RWPE2 (cell line): ENCODE results near the gene SCTR.

Experiments used
- ATAC-seq: fragments of 200-7000 bp; cut with Tn5 transposase; 3 replicates; pipeline ENCODE4 v1.9.1; 2021; ENCODE audit warnings: low read depth
- DNase-seq: peaks from one replicate; pipeline ENCODE4 v3.0.0-alpha.2; 2020; ENCODE audit warnings: low spot score
- H3K27ac ChIP-seq: fragments of 450-650 bp; 2 replicates; pipeline ENCODE4 v1.5.1; 2017; ENCODE audit warnings: mild to moderate bottlenecking; ENCODE audit not compliant: poor library complexity, severe bottlenecking
- H3K27me3 ChIP-seq: fragments of 250-450 bp; sonication (Bioruptor Pico); 2 replicates; pipeline ENCODE4 v1.5.1; 2021; ENCODE audit warnings: mild to moderate bottlenecking, moderate library complexity; ENCODE audit not compliant: insufficient read depth, poor library complexity, severe bottlenecking
- H3K36me3 ChIP-seq: fragments of 250-450 bp; sonication (Bioruptor Pico); 2 replicates; pipeline ENCODE4 v1.5.1; 2020; ENCODE audit warnings: low read depth, mild to moderate bottlenecking, moderate library complexity
- H3K4me1 ChIP-seq: fragments of 250-450 bp; sonication (Bioruptor Pico); 2 replicates; pipeline ENCODE4 v1.5.1; 2021; ENCODE audit warnings: mild to moderate bottlenecking, moderate library complexity; ENCODE audit not compliant: insufficient read depth, poor library complexity, severe bottlenecking
- H3K4me3 ChIP-seq: fragments of 250-450 bp; sonication (Bioruptor Pico); 2 replicates; pipeline ENCODE4 v1.5.1; 2021; ENCODE audit warnings: mild to moderate bottlenecking, moderate library complexity; ENCODE audit not compliant: severe bottlenecking
- H3K9me3 ChIP-seq: fragments of 250-450 bp; sonication (Bioruptor Pico); 2 replicates; pipeline ENCODE4 v1.5.1; 2021; ENCODE audit warnings: mild to moderate bottlenecking, moderate library complexity; ENCODE audit not compliant: severe bottlenecking
- TF ChIP-seq, protein P1 (sequence below): fragments of 450-650 bp; IDR thresholded peaks from one replicate; pipeline ENCODE4 v1.5.1; 2017; ENCODE audit warnings: mild to moderate bottlenecking, moderate library complexity; ENCODE audit not compliant: poor library complexity, severe bottlenecking

SCTR gene

DNA sequence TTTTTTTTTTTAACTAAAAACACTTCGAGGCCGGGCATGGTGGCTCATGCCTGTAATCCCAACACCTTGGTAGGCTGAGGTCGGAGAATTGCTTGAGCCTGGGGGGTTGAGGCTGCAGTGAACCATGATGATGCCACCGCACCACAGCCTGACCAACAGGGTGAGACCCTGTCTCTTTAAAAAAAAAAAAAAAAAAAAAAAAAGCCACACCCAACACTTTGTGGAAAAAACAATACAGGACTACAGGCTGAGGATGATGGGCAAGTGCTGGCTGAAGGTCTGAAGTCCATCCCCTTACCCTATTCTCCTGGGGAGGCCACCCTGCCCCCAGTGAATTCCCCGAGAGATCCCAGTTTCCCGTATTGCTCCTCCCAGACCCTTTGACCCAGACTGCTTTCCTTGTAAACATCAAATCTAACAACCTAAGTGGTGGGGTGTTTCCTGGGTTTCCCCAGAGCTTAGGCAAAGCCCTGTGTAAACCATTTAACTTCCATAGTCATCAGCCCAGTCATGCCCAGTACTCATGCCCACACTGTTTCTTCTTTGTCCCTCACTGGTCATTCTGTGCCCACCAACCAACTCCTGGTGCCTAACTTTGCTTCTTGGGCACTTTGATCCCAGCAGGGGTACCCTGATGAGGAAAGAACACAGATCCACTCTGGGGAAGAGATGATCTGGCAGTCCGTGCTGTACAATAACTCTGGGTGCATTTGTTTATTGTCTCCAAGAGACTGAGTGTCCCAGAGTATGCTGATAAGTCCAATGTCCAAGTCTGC is 98.5 kb downstream of the SCTR start:
- Histone ChIP-seq H3K27ac (no peak overlapping the region), H3K27me3 (no peaks in the 10 kb centered on the region), H3K9me3 (no peaks in the 10 kb centered on the region), H3K4me3 (no peak overlapping the region), H3K4me1 (no peaks in the 10 kb centered on the region), H3K36me3 (no peaks in the 10 kb centered on the region)
- no peak for DNase-seq
- TF ChIP-seq, protein P1, sequence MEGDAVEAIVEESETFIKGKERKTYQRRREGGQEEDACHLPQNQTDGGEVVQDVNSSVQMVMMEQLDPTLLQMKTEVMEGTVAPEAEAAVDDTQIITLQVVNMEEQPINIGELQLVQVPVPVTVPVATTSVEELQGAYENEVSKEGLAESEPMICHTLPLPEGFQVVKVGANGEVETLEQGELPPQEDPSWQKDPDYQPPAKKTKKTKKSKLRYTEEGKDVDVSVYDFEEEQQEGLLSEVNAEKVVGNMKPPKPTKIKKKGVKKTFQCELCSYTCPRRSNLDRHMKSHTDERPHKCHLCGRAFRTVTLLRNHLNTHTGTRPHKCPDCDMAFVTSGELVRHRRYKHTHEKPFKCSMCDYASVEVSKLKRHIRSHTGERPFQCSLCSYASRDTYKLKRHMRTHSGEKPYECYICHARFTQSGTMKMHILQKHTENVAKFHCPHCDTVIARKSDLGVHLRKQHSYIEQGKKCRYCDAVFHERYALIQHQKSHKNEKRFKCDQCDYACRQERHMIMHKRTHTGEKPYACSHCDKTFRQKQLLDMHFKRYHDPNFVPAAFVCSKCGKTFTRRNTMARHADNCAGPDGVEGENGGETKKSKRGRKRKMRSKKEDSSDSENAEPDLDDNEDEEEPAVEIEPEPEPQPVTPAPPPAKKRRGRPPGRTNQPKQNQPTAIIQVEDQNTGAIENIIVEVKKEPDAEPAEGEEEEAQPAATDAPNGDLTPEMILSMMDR = no peak
- no peak for ATAC-seq

DNA sequence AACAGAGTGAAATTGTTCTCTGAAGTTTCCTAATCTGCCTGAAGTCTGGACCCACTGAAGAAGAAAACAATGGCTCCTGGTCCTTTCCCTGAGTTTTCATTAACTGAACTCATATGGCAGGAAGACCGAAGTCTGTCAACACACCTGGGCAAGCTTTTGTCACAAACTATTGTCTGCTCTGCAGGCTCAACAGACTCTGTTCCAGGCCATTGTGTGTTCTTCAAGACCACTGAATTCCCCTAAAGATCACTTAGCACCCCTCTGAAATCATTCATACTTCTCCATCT is 99.2 kb downstream of the SCTR start:
- Histone ChIP-seq H3K4me1 (no peaks in the 10 kb centered on the region), H3K36me3 (no peaks in the 10 kb centered on the region), H3K27me3 (no peaks in the 10 kb centered on the region), H3K27ac (no peak overlapping the region), H3K4me3 (no peak overlapping the region), H3K9me3 (no peaks in the 10 kb centered on the region)
- no peak for ATAC-seq
- TF ChIP-seq, protein P1 = no peak
- no peak for DNase-seq

DNA sequence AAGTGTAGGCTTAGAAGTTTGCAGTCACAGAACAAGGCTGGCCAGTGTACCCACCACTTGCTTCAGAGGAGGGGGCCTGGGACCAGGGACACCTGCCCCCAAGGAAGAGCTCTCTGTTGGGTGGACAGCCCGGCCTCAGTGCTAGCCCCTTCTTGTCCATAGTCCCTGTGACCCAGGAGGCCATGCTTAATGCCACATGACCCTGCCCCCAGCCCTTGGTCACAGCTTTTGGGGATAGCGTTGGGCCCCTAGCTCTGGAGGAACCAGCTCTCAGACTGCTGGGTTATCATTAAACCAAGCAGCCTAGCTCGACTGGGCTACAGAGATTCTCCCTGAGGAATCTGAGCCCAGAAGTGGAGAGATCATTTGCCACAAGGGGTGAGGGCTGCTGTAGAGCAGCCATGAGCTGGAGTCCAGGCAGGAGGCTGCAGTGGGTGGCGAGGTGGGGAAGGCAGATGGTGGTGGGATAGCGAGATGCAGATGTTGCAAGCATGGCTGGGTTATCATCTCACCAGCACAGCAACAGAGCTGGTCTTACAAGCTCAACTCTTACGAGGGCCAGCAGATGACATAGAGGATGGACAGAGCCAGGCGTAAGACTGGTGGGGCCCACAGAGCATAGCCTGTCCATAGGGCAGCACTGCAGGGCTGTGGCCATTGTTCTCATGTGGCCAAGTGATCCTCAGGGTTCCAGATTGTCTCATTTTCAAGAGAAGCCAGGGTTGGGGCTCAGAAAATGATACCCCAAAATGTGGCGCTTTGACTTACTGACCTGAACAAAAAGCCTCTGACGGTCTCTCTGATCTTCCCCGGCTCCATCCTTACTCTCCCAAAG is 99.8 kb downstream of the SCTR start:
- Histone ChIP-seq H3K9me3 (no peaks in the 10 kb centered on the region), H3K27me3 (no peaks in the 10 kb centered on the region), H3K27ac (no peak overlapping the region), H3K4me1 (no peaks in the 10 kb centered on the region), H3K36me3 (no peaks in the 10 kb centered on the region), H3K4me3 (no peak overlapping the region)
- TF ChIP-seq, protein P1 = no peak
- DNase-seq (no peak), ATAC-seq (no peak)

DNA sequence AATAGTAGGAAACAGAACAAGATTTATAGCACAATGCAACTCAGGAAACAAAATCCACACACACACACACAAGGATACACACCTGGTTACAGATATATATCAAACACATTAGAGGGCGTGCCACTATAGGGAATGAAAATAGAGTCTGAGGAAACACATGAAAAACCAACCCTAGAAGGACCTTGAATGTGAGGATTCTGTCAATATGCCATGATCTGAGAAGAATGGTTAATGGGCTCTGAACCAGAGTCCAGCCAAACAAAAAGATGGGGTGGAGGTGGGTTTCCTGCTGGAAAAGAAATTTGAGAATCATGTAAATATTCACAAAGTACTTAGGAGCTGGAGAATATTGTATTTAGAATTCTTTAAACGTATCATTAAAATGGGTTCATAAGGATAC is 100.5 kb downstream of the SCTR start:
- no peaks in the 10 kb centered on the region for H3K4me1 ChIP-seq
- H3K9me3 ChIP-seq = no peaks in the 10 kb centered on the region
- H3K36me3 ChIP-seq = no peaks in the 10 kb centered on the region
- ATAC-seq = no peak
- H3K27me3 ChIP-seq = no peaks in the 10 kb centered on the region
- TF ChIP-seq, protein P1 = no peak
- H3K27ac ChIP-seq = no peak overlapping the region
- no peak overlapping the region for H3K4me3 ChIP-seq
- no peak for DNase-seq

DNA sequence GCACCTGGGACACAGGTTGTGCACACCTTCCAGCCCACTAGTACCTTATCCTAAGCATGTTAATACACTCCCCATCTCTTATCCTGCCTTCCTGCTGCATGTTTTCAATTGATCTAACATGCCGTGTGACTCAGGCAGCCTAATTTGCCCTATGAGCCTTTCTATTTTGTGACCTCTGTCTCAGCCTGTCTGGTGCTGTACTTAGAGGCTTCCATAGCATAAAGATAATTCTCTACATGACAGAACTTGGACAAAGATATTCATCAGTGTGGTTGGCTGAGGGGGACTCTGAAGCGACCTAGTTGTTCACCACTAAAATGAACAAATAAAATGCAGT is 101.2 kb downstream of the SCTR start:
- TF ChIP-seq, protein P1 = no peak
- Histone ChIP-seq H3K9me3 (no peaks in the 10 kb centered on the region), H3K27ac (no peak overlapping the region), H3K36me3 (no peaks in the 10 kb centered on the region), H3K4me1 (no peaks in the 10 kb centered on the region), H3K27me3 (no peaks in the 10 kb centered on the region), H3K4me3 (no peak overlapping the region)
- DNase-seq (no peak), ATAC-seq (no peak)
